Testis (tissue), 5 donors: ENCODE measurements around the gene BARHL1. TPM values are rescaled to one million over a fixed set of nuclear protein-coding genes. Genes with fewer than 3 reads are reported as not detected.

Experiments used
- DNase-seq: peaks from one replicate; pipeline ENCODE4 v3.0.0-alpha.2; 2019
- H3K27ac ChIP-seq, 2 donors: fragments of 200-600 bp; sonication (generic); one replicate each; pipeline ENCODE4 v1.5.1; 2019
- H3K27me3 ChIP-seq: fragments of 200-600 bp; sonication (generic); one replicate; pipeline ENCODE4 v1.5.1; 2019
- H3K36me3 ChIP-seq: fragments of 200-600 bp; sonication (generic); one replicate; pipeline ENCODE4 v1.5.1; 2017; ENCODE audit warnings: low read depth; ENCODE audit errors: missing control alignments
- H3K4me1 ChIP-seq: fragments of 200-600 bp; sonication (generic); one replicate; pipeline ENCODE4 v1.5.1; 2019
- H3K4me3 ChIP-seq, 2 donors: fragments of 200-600 bp; sonication (generic); one replicate each; pipeline ENCODE4 v1.5.1; 2017 to 2019
- H3K9me3 ChIP-seq: fragments of 200-600 bp; sonication (generic); one replicate; pipeline ENCODE4 v1.5.1; 2017
- CTCF ChIP-seq, 3 experiments: fragments of 450-650 bp in 2 of 3; fragments of 200-600 bp in 1 of 3; sonication (generic) in 1 of 3; IDR thresholded peaks; one replicate each; pipeline ENCODE4 v1.5.1; 2016 to 2019; ENCODE audit warnings: antibody characterized with exemption in 3 of 3, mild to moderate bottlenecking in 2 of 3, moderate library complexity in 1 of 3
- POLR2A ChIP-seq: fragments of 450-650 bp; IDR thresholded peaks from one replicate; pipeline ENCODE4 v1.6.1; 2017; ENCODE audit warnings: antibody characterized with exemption, mild to moderate bottlenecking, moderate library complexity
- WGBS, 2 donors: methylation state at CpG; one replicate each; pipeline ENCODE4 v1.1.5; 2018; 5-methylcytosine and 5-hydroxymethylcytosine counted together
- intact Hi-C: fragments of 100-400 bp; cut with DNase I; formaldehyde crosslinking; loops from one replicate; pipeline ENCODE4 v1.15.1; 2023; ENCODE audit warnings: low total_unique reads
- long read RNA-seq, 2 donors: transcript quantifications; one replicate each; lab custom pipeline, GENCODE V29; 2026
- polyA plus RNA-seq: library from polyadenylated mRNA; stranded (reverse); fragments of 350-450 nt; fragmentation: Illumina TruSeq; extraction: RNeasy Lipid Tissue Mini Kit (QIAGEN cat#74804); gene quantifications from one replicate; pipeline ENCODE4 v1.2.3, GENCODE V29; 2014; ENCODE audit warnings: low read depth, low replicate concordance; ENCODE audit not compliant: insufficient read depth
- total RNA-seq, 2 donors: library from RNA; depleted of rRNA; stranded (reverse); fragments of >200 nt; gene quantifications; one replicate each; pipeline ENCODE4 v1.2.3, GENCODE V29; 2016

Gene BARHL1
- total RNA-seq (under 1 TPM in 1 of 2 donors, not detected in 1; 0.31 TPM), polyA plus RNA-seq (0.13 TPM)
- long read RNA-seq, donor 1, result 0 reads
- long read RNA-seq, donor 2, partial matches to known transcripts, result 11 of 11 reads
- long read RNA-seq, donor 2, other reads (novel, unspliced or antisense), result 0 of 11 reads

GRCh38 chr9:132582276-132582785, at the start of gene BARHL1:
BARHL1 (plus strand) TSS chr9:132582606; CDS start chr9:132582798, 192 bp downstream.
- Histone ChIP-seq H3K9me3 (no peaks in the 10 kb centered on the region), H3K4me3 (peak within 1 kb of the TSS in 1 of 2 donors; percentile 23), H3K27me3 (no peaks in the 10 kb centered on the region), H3K4me1 (peaks cover 8% of the 10 kb centered on the region), H3K36me3 (no peaks in the 10 kb centered on the region), H3K27ac (no peak within 1 kb of the TSS)
- 1 to 3% methylated on average over 26 to 32 of the region's 36 CpGs for WGBS, 2 donors
- TF ChIP-seq POLR2A (no peak), CTCF (IDR thresholded peaks at IDR 0.05) (no peak)
- intact Hi-C loops, result no loop called here
- no peak for DNase-seq

- H3K4me3 ChIP-seq, result no peak overlapping the region
- no peak for DNase-seq
- TF ChIP-seq CTCF (IDR thresholded peaks at IDR 0.05) (no peak), POLR2A (no peak)
- intact Hi-C loops, result no loop called here
- H3K4me1 ChIP-seq, result no peaks in the 10 kb centered on the region
- H3K9me3 ChIP-seq, result no peaks in the 10 kb centered on the region
- H3K27me3 ChIP-seq, result no peaks in the 10 kb centered on the region
- H3K27ac ChIP-seq, result no peak overlapping the region
- H3K36me3 ChIP-seq, result no peaks in the 10 kb centered on the region
- 91 to 93% methylated on average over 2 of the region's 2 CpGs for WGBS, 2 donors
These were observed 47.6 kb upstream of the BARHL1 start for GRCh38 chr9:132534832-132535231.

- 100% methylated on average over 1 of the region's 1 CpG for WGBS, 2 donors
- no peaks in the 10 kb centered on the region for H3K27me3 ChIP-seq
- no peaks in the 10 kb centered on the region for H3K9me3 ChIP-seq
- H3K36me3 ChIP-seq, result no peaks in the 10 kb centered on the region
- DNase-seq, result no peak
- TF ChIP-seq CTCF (IDR thresholded peaks at IDR 0.05) (no peak), POLR2A (no peak)
- no peak overlapping the region for H3K27ac ChIP-seq
- H3K4me1 ChIP-seq, result no peaks in the 10 kb centered on the region
- intact Hi-C loops, result no loop called here
- H3K4me3 ChIP-seq, result no peak overlapping the region
These were observed 46.3 kb upstream of the BARHL1 start for GRCh38 chr9:132536124-132536523.

GRCh38 chr9:132537352-132537751, 45.1 kb upstream of the BARHL1 start:
- 81 to 89% methylated on average over 9 to 12 of the region's 12 CpGs for WGBS, 2 donors
- Histone ChIP-seq H3K4me3 (no peak overlapping the region), H3K27ac (no peak overlapping the region), H3K27me3 (no peaks in the 10 kb centered on the region), H3K4me1 (no peaks in the 10 kb centered on the region), H3K9me3 (no peaks in the 10 kb centered on the region), H3K36me3 (no peaks in the 10 kb centered on the region)
- TF ChIP-seq POLR2A, result no peak
- no peak for TF ChIP-seq CTCF (IDR thresholded peaks at IDR 0.05)
- DNase-seq, result no peak
- intact Hi-C loops, result no loop called here

- WGBS, 2 donors, result 59 to 66% methylated on average over 8 of the region's 8 CpGs
- no peaks in the 10 kb centered on the region for H3K9me3 ChIP-seq
- no peaks in the 10 kb centered on the region for H3K4me1 ChIP-seq
- no peak overlapping the region for H3K27ac ChIP-seq
- TF ChIP-seq CTCF (IDR thresholded peaks at IDR 0.05), result no peak
- no peak for TF ChIP-seq POLR2A
- H3K36me3 ChIP-seq, result no peaks in the 10 kb centered on the region
- intact Hi-C loops, result no loop called here
- peak; percentile 78 for DNase-seq
- no peak overlapping the region for H3K4me3 ChIP-seq
- H3K27me3 ChIP-seq, result no peaks in the 10 kb centered on the region
These were observed 44.3 kb upstream of the BARHL1 start for GRCh38 chr9:132538071-132538470.
